HG03439 (cell line): ENCODE data around the gene TYR.
"Not testable (repeated sequence)": the region's sequence is repeated elsewhere in the genome, so short reads cannot be mapped to it uniquely, and the experiment has no call there.

Source experiments
- ATAC-seq: cut with Tn5 transposase; IDR thresholded peaks from one replicate; pipeline ENCODE4 v1.9.1; 2021; ENCODE audit warnings: mild to moderate bottlenecking, moderate library complexity; ENCODE audit not compliant: unreplicated experiment

Gene TYR

DNA sequence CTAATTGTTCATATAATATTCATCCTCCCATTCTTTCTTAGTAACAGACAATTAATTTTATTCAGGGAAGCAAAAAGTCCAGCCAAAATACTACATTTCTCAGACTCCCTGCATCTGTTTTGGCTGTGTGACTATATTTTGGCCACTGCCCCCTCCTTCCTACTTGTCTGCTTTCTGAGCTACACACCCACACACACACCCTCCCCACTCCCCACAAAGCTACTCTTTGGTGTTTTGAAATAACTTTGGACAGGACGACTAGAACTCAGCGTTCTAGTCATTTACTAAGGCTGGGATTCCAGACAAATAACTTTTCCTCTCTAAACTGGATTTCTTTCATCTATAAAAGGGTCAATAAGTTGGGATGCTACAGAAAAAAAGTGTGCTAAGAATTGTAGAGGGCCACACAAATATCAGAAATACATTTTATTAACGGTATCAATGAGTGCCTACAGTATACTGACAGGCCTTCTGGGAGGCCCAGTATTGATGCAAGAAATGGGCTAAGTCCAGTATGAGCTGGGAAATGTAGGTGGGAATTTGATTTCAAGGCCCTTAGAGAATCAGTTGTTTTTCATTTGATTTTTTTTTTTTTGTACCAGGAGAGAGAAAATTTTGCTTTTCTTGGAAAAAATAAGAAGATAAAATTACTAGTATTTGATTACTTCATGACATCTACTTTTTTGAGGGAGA lies 165.4 kb downstream of the TYR start:
- ATAC-seq: not testable (repeated sequence)
